GM12801 (cell line): ENCODE data around the gene PSAP.

Source experiments
- CTCF ChIP-seq: IDR thresholded peaks from one replicate; pipeline ENCODE4 v1.5.1; 2011; ENCODE audit warnings: control low read depth; ENCODE audit not compliant: insufficient read length; ENCODE audit errors: extremely low read depth

The PSAP gene

GRCh38 chr10:71816421-71816851, 34.6 kb downstream of the PSAP start:
- TF ChIP-seq CTCF: no peak

- TF ChIP-seq CTCF: no peak
Observed at GRCh38 chr10:71815515-71816130, 35.4 kb downstream of the PSAP start.

GRCh38 chr10:71814922-71815411, 36.1 kb downstream of the PSAP start:
- TF ChIP-seq CTCF: no peak

GRCh38 chr10:71812913-71813590, 38.0 kb downstream of the PSAP start:
- TF ChIP-seq CTCF: no peak

GRCh38 chr10:71812016-71812912, 38.8 kb downstream of the PSAP start:
- TF ChIP-seq CTCF: no peak

GRCh38 chr10:71811351-71811750, 39.7 kb downstream of the PSAP start:
- no peak for TF ChIP-seq CTCF
